Ovary (tissue), 9 donors: ENCODE measurements around the gene BMPER. TPM values are rescaled to one million over a fixed set of nuclear protein-coding genes. Genes with fewer than 3 reads are reported as not detected.

Experiments
- DNase-seq, 5 donors: peaks; one replicate each; pipeline ENCODE4 v3.0.0-alpha.2; 2019 to 2020
- H3K27ac ChIP-seq, 2 donors: fragments of 200-600 bp; one replicate each; pipeline versions ENCODE4 v1.5.1 to v1.8.0; 2019 to 2022
- H3K27me3 ChIP-seq: fragments of 200-600 bp; one replicate; pipeline ENCODE4 v1.8.0; 2022
- H3K36me3 ChIP-seq: fragments of 200-600 bp; sonication (generic); one replicate; pipeline ENCODE4 v1.5.1; 2019
- H3K4me1 ChIP-seq: one replicate; pipeline ENCODE4 v1.8.1; 2013; ENCODE audit warnings: mild to moderate bottlenecking, moderate library complexity; ENCODE audit not compliant: insufficient read depth
- H3K4me3 ChIP-seq: fragments of 200-600 bp; sonication (generic); one replicate; pipeline ENCODE4 v1.5.1; 2017
- H3K9me3 ChIP-seq, 2 donors: fragments of 200-600 bp in 1 of 2; sonication (generic) in 1 of 2; one replicate each; pipeline versions ENCODE4 v1.5.1 to v1.8.1; 2013 to 2019; ENCODE audit warnings: mild to moderate bottlenecking in 1 of 2, moderate library complexity in 1 of 2
- CTCF ChIP-seq, 3 donors: fragments of 450-650 bp in 2 of 3; fragments of 200-600 bp in 1 of 3; IDR thresholded peaks; one replicate each; pipeline versions ENCODE4 v1.5.1 to v1.8.0; 2016 to 2022; ENCODE audit warnings: antibody characterized with exemption in 3 of 3, mild to moderate bottlenecking in 1 of 3
- EP300 ChIP-seq: sonication (generic); formaldehyde crosslinking; IDR thresholded peaks from one replicate; pipeline ENCODE4 v1.6.1; 2017; ENCODE audit warnings: antibody characterized with exemption
- POLR2A ChIP-seq: fragments of 450-650 bp; IDR thresholded peaks from one replicate; pipeline ENCODE4 v1.6.1; 2017; ENCODE audit warnings: antibody characterized with exemption, mild to moderate bottlenecking, moderate library complexity
- whole genome bisulfite sequencing, 3 donors: extraction: QIAGEN DNeasy Blood & Tissue Kit in 1 of 3; methylation state at CpG; one replicate each; pipeline versions ENCODE4 v1.1.5 to v1.1.7; 2013 to 2017; 5-methylcytosine and 5-hydroxymethylcytosine counted together
- intact Hi-C, 4 donors: fragments of 100-400 bp; cut with DNase I; formaldehyde crosslinking; loops; one replicate each; pipeline versions ENCODE4 v1.11.0 to v1.15.1; 2022 to 2023
- polyA plus RNA-seq, 2 donors: library from polyadenylated mRNA; stranded (reverse); fragments of 200-250 nt in 1 of 2; fragments of 350-450 nt in 1 of 2; fragmentation: Illumina TruSeq in 1 of 2; extraction: RNeasy Lipid Tissue Mini Kit (QIAGEN cat#74804) in 1 of 2; gene quantifications; one replicate each; pipeline ENCODE4 v1.2.3, GENCODE V29; 2013 to 2014
- total RNA-seq, 7 donors: library from RNA; depleted of rRNA in 2 of 7; stranded (reverse); fragments of >200 nt in 2 of 7; fragmentation: NEBNext Ultra II Directional in 3 of 7; extraction: Animal tissue kit (Norgen Biotek cat#: 25700) in 3 of 7; gene quantifications; one replicate each; pipeline versions ENCODE4 v1.1.0 to v1.2.4, GENCODE V29; 2016 to 2023
- donor health status: DM: no; HTN: no; CAD: no; lungs with moderate emphysema.
- donor health status: DM: no; HTN: no; CAD: no.
- donor health status: Bipolar disorder and iron deficiency.
- donor health status: DM: yes; HTN: yes; CAD: no.
- donor health status: DM: no; HTN: no; CAD: no.
- donor health status: DM: yes; HTN: yes; CAD: no.

BMPER gene
- total and polyA plus RNA-seq, 9 donors: 2.9 to 15.3 (median 5.4) TPM

- H3K27ac ChIP-seq: no peak overlapping the region
- 43 to 54% (median 44%) methylated on average over 8 of the region's 8 CpGs for WGBS, 3 donors
- H3K4me1 ChIP-seq: no peaks in the 10 kb centered on the region
- no peaks in the 10 kb centered on the region for H3K27me3 ChIP-seq
- intact Hi-C loops: no loop called here
- H3K9me3 ChIP-seq: no peaks in the 10 kb centered on the region
- peak; percentile 38 to 63 (median 57) for DNase-seq
- no peaks in the 10 kb centered on the region for H3K36me3 ChIP-seq
- no peak overlapping the region for H3K4me3 ChIP-seq
- TF ChIP-seq CTCF (IDR thresholded peaks at IDR 0.05) (no peak), EP300 (no peak), POLR2A (no peak)
These were observed 130.9 kb downstream of the BMPER start for GRCh38 chr7:34036051-34036920.

- 81 to 87% (median 85%) methylated on average over 10 of the region's 10 CpGs for WGBS, 3 donors
- intact Hi-C loops: no loop called here
- Histone ChIP-seq H3K36me3 (no peaks in the 10 kb centered on the region), H3K27me3 (no peaks in the 10 kb centered on the region), H3K4me3 (no peak overlapping the region), H3K4me1 (no peaks in the 10 kb centered on the region), H3K27ac (no peak overlapping the region), H3K9me3 (no peaks in the 10 kb centered on the region)
- no peak for DNase-seq
- TF ChIP-seq CTCF (IDR thresholded peaks at IDR 0.05): no peak
- no peak for TF ChIP-seq POLR2A
- no peak for TF ChIP-seq EP300
These were observed 131.8 kb downstream of the BMPER start for GRCh38 chr7:34036972-34037792.

- Histone ChIP-seq H3K27ac (no peak overlapping the region), H3K36me3 (no peaks in the 10 kb centered on the region), H3K4me1 (peaks cover 2% of the 10 kb centered on the region), H3K27me3 (no peaks in the 10 kb centered on the region), H3K9me3 (no peaks in the 10 kb centered on the region), H3K4me3 (no peak overlapping the region)
- 79 to 94% (median 94%) methylated on average over 3 of the region's 3 CpGs for WGBS, 3 donors
- no peak for DNase-seq
- TF ChIP-seq POLR2A (no peak), CTCF (IDR thresholded peaks at IDR 0.05) (no peak), EP300 (no peak)
- intact Hi-C loops: no loop called here
These were observed 133.6 kb downstream of the BMPER start for GRCh38 chr7:34038816-34039470.

GRCh38 chr7:34041707-34042106 lies 136.4 kb downstream of the BMPER start:
- Histone ChIP-seq H3K27ac (no peak overlapping the region), H3K36me3 (no peaks in the 10 kb centered on the region), H3K4me3 (no peak overlapping the region), H3K9me3 (no peaks in the 10 kb centered on the region), H3K27me3 (no peaks in the 10 kb centered on the region), H3K4me1 (peaks cover 2% of the 10 kb centered on the region)
- no peak for TF ChIP-seq POLR2A
- TF ChIP-seq EP300: no peak
- TF ChIP-seq CTCF (IDR thresholded peaks at IDR 0.05): no peak
- 91 to 93% (median 92%) methylated on average over 4 of the region's 4 CpGs for WGBS, 3 donors
- intact Hi-C loops: no loop called here
- no peak for DNase-seq
